A673 (cell line): ENCODE measurements around the gene RBBP5.

Source experiments
- EZH2 ChIP-seq: fragments of 200-600 bp; sonication (generic); IDR thresholded peaks from 2 replicates; pipeline ENCODE4 v1.6.1; 2017; ENCODE audit warnings: borderline replicate concordance, low read depth, mild to moderate bottlenecking, mixed read lengths, antibody characterized with exemption, low read length; ENCODE audit not compliant: poor library complexity, severe bottlenecking
- TF ChIP-seq, protein P1 (sequence below): fragments of 300-800, 200-600 bp; sonication (generic); conservative IDR thresholded peaks from 2 replicates; pipeline ENCODE4 v1.5.1; 2017; ENCODE audit warnings: low read depth, mild to moderate bottlenecking, antibody characterized with exemption, low read length, moderate library complexity, mixed read lengths

- TF ChIP-seq, protein P1, sequence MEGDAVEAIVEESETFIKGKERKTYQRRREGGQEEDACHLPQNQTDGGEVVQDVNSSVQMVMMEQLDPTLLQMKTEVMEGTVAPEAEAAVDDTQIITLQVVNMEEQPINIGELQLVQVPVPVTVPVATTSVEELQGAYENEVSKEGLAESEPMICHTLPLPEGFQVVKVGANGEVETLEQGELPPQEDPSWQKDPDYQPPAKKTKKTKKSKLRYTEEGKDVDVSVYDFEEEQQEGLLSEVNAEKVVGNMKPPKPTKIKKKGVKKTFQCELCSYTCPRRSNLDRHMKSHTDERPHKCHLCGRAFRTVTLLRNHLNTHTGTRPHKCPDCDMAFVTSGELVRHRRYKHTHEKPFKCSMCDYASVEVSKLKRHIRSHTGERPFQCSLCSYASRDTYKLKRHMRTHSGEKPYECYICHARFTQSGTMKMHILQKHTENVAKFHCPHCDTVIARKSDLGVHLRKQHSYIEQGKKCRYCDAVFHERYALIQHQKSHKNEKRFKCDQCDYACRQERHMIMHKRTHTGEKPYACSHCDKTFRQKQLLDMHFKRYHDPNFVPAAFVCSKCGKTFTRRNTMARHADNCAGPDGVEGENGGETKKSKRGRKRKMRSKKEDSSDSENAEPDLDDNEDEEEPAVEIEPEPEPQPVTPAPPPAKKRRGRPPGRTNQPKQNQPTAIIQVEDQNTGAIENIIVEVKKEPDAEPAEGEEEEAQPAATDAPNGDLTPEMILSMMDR = no peak
- no peak for TF ChIP-seq EZH2
Measured at GRCh38 chr1:205137901-205138300, 16.1 kb upstream of the RBBP5 start.
